GM21825 (cell line): ENCODE measurements around the gene CACNA1S.

Experiments
- ATAC-seq: cut with Tn5 transposase; IDR thresholded peaks from one replicate; pipeline ENCODE4 v1.9.1; 2021; ENCODE audit warnings: mild to moderate bottlenecking, moderate library complexity; ENCODE audit not compliant: unreplicated experiment

CACNA1S gene

DNA sequence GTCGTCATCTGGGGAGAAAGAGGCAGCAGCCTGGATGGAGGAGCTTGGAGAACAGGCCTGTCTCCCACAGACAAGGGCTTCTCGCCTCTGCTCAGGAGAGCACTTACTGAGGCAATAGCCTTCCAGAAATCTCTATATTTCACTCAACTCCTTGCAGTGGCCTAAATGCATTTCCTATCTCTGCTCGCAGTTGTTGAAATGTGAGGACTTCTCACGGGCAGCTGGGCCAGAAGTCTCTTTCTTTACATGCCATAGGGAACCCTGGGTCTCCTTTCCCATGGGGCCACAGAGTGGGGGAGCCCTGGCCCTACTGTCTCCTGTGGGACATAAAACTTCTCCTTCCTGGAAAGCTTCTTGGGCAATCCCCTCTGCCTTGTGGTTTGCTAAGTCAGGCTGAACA, 45.2 kb downstream of the CACNA1S start:
- ATAC-seq = no peak

DNA sequence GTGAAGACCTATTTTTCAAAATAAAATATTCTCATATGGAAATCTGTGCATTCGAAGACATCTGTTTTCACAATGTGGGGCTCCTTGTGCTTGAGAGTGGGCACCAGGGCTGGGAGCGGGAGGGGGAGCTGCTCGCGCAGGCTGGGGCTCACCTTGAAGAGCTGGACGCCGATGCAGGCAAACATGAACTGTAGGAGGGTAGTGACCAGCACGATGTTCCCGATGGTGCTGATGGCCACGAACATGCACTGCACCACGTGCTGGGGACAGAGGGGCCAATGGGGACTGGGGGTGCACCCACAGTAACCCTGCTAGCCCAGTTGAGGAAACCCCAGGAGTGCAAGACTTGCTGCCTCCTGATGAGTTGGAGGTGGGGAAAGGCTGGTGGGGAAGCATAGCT, 46.5 kb downstream of the CACNA1S start:
- no peak for ATAC-seq

DNA sequence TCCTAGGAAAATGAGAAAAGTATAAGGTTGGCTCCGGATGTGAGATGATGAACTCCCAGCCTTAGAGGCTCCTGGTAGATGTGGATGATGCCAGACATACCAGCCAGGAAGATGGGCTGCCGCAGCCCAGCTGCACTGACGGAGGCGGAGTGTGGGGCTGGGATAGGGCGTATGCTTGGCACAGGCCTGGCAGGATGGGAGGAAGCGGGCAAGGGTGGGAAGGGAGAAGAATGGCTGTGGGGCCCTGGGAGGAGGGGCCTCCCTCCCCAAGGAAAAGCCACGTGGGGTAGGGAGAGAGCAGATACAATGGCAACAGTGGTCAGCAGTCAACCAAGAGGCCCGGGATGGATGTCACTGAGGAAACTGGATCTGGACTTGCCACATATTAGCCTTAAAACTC, 47.4 kb downstream of the CACNA1S start:
- ATAC-seq = no peak

GRCh38 chr1:201063145-201063544, 49.1 kb downstream of the CACNA1S start:
- ATAC-seq = no peak

DNA sequence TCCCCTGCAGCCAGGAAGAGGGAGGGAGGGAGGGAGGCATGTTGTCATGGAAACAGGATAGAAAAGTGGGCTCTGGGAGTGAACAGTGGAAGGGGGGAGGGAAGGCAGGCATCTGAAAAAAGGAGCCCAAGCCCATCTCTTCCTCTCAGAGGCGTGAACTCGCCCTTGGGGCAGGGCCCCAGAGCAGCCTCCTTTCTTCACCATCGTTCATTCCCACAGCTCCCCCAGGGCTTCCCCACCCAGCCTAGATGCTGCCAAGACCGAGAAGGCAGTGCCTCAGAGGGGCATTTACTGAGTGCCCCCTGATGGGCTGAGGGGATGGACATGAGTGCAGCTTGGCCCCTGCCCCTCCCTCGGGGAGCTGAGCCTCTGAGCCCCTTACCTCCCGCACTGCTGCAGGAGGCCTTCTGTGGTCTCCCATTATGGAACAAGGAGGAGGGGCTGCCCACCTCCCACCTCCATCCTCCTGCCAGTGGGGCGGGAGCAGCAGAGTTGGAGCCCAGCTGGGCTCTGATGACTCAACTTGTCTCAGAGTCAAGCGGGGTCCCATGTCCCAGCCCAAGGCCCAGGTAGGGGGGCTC, 49.6 kb downstream of the CACNA1S start:
- no peak for ATAC-seq

DNA sequence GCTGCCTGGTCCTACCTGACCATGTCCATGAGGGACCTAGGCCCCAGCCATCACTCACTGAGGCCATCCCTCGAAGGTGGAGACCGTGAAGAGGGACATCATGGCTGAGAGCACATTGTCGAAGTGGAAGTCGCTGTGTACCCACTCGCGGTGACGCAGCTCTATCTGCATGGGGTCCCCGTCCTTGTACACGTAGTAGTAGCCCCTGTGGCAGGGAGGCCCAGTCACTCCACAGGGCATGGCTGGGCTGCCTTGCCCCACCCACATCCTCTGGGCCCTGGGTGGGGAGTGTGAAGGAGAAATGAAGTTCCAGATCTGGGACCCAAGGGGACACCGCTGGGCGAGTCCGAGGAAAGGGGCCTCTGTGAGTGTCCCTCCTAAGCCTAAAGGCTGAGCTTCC, 50.3 kb downstream of the CACNA1S start:
- ATAC-seq = no peak

DNA sequence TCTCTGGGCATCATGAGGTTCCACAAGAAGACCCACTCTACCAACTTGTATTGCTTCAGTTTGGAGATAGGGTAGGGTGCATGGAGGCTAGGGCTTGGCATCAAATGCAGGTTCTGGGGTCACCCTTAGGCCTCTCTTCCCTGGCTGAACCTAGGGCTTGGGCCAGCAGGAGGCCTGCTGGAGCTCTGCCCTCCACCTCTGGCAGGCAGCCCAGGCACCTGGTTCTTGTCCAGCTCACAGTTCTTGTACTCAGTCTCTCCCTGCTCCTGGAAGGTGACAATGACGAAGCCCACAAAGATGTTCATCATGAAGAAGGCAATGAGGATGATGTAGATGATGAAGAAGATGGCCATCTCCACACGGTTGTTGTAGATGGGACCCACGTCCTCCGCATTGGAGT, 51.2 kb downstream of the CACNA1S start:
- no peak for ATAC-seq

- ATAC-seq = no peak
Measured at GRCh38 chr1:201060586-201060985, 51.6 kb downstream of the CACNA1S start.

- ATAC-seq = no peak
Measured at GRCh38 chr1:201059871-201060555, 52.2 kb downstream of the CACNA1S start.

- ATAC-seq = no peak
Measured at GRCh38 chr1:201059401-201059800, 52.8 kb downstream of the CACNA1S start.

DNA sequence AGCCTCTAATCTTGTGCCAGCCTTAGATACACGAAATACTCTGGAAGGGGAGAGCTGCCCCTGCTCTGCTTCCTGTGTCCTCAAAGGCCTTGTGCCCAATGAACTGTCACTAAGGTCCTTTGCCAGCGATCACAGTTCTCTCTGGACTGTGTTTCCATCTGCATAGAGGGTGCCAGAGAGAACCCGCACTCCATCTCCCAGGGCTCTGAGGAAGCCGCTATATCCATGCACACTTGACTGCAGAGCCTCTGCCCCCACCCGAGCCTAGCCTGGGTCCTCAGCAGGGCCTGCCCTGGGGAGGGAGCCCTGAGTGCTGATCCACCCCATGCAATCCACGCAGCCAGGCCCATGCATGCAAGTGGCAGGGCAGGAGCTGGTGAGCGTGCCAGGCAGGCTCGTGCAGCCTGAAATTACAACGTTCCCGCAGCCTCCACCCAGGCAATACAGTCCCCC, 58.1 kb downstream of the CACNA1S start:
- ATAC-seq = no peak

- ATAC-seq = no peak
Measured at GRCh38 chr1:201053155-201053860, 58.9 kb downstream of the CACNA1S start.

- ATAC-seq = no peak
Measured at GRCh38 chr1:201051399-201051798, 60.8 kb downstream of the CACNA1S start.

DNA sequence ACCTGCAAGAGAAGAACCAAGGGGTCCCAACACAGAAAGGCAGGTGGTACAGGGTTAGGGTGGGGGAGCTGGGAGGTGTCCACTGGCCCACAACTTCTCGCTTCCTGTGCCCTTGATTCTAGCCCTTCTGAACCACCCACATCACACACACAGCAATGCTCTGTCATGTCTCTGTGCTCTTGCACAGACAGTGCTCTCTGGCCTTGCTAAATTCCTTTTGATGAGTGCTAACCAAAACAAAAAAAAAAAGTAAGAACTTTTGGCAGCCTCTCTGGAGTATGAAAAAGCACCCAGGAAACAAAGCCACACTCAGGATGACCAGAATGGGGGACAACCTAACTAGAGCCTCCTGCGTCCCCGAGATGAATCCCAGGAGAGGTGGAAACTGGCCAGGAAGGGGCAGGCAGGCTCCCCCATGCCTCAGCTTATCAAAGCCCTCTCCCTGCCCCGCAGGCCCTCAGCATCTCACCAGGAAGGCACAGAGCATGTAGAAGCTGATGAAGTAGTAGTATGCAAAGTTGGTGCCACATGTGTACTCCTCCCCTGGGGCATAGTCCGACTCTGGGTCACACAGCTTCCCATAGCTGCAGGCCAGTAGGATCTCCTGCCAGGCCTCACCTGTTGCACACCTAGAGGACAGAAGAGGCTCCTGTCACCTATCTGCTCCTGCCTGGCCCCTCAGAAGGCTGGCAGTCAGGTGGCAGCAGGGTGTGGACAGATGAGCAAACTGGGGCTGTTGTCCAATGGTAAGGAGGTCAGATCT, 61.5 kb downstream of the CACNA1S start:
- ATAC-seq = no peak

GRCh38 chr1:201049248-201049831, 62.9 kb downstream of the CACNA1S start:
- no peak for ATAC-seq

DNA sequence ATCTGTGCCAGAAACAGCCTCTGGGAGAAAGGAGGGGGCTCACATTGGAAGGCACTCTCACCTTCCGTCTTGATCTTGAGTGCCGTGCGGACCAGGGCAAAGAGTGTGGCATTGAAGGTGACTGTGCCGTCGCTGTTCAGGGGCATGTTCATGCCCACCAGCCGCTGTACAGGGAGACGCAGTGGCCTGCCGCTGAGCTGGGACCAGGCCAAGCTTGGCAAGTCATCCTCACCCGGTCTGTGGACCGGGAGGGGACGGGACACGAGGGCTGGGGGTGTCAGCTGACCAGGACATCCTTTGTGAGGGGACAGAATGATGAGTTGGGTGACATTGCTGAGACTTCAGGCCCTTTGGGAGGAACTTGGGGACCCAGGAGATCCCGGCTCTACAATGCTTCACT, 63.7 kb downstream of the CACNA1S start:
- ATAC-seq = no peak

GRCh38 chr1:201044119-201044518, 68.1 kb downstream of the CACNA1S start:
- ATAC-seq = no peak

- peak; percentile 62 for ATAC-seq
Measured at GRCh38 chr1:201042779-201043461, 69.3 kb downstream of the CACNA1S start.

GRCh38 chr1:201041011-201041410, 71.2 kb downstream of the CACNA1S start:
- ATAC-seq = no peak

DNA sequence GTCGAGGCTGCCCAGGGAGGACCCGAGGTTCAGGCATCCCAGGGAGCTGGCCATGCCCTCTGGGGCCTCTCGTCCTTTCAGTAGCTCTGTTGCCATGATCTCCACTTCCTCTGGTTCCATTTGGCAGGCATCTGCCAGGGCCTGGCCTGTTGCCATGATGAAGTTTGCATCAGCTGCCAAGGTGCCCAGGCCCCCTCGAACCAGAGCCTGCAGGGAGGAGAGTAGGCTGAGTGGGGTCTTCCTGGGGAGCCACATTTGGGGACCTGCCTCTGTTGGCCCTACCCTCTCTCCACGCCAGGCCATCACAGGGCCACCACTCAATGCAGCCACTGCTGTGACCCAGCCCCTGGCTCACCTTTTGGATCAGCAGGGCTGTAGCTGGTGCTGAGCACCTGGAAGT, 72.3 kb downstream of the CACNA1S start:
- ATAC-seq = no peak

- ATAC-seq = no peak
Measured at GRCh38 chr1:201039418-201039817, 72.8 kb downstream of the CACNA1S start.
